Measurements from ENCODE around the gene MRPL30.
"Not testable (repeated sequence)": the region's sequence is repeated elsewhere in the genome, so short reads cannot be mapped to it uniquely, and the experiment has no call there.

Gene MRPL30

DNA sequence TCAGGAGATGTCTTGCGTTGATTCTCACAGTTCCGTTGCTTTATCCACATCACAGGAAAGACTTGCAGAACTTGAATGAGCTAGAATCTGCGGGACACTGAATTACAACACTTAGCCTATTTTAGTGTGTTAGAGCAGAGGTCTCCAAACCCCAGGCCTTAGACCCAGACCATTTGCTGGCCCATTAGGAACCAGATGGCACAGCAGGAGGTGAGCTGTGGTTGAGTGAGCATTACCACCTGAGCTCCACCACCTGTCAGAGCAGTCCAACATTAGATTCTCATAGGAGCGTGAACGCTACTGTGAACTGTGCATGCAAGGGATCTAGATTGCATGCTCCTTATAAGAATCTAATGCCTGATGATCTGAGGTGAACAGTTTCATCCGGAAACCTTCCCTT is 3.8 kb downstream of the MRPL30 start:
- no peak for DNase-seq (ENCODE audit: low read depth in 1 of 2, low spot score in 1 of 2)

- no peak for DNase-seq (ENCODE audit: low read depth in 1 of 2, low spot score in 1 of 2)
Observed at GRCh38 chr2:99187011-99187410, 6.0 kb downstream of the MRPL30 start.

DNA sequence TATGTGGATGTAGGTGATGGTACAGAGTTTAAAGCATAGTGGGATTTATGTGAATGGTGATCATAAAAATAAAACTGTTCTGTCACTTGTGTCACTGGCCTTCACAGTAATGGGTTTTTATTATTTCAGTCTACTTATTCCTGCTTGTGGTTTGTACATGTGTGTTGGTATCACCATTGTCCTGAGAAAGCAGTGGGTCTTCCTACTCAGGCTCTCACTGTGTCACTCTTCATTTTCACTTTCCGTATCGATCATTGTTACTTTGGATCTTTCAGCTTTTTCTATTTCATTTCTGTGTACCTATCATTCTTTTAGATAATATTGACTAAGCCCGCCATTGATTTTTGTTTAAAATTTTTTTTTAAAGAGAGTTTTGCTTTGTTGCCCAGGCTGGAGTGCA is 7.4 kb downstream of the MRPL30 start:
- no peak for DNase-seq (ENCODE audit: low read depth in 1 of 2, low spot score in 1 of 2)

DNA sequence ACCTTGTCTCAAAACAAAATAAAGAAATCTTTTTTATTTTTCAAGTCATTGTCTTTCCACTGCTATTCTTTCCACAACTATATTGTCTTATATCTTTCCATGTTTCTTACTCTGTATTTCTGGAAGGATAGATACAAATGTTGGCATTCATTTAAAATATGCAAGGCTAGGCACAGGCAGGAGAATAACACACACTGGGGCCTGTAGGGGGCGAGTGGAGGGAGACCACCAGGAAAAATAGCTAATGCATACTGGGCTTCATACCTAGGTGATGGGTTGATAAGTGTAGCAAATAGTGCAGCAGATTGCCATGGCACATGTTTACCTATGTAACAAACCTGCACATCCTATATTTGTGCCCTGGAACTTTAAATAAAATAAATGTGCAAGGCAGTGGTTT is 9.6 kb downstream of the MRPL30 start:
- no peak for DNase-seq (ENCODE audit: low read depth in 1 of 2, low spot score in 1 of 2)

GRCh38 chr2:99192364-99192763 is 11.4 kb downstream of the MRPL30 start:
- not testable (repeated sequence) for DNase-seq (ENCODE audit: low read depth in 1 of 2, low spot score in 1 of 2)

- no peak for DNase-seq (ENCODE audit: low read depth in 1 of 2, low spot score in 1 of 2)
Observed at GRCh38 chr2:99198103-99198841, 17.3 kb downstream of the MRPL30 start.

- DNase-seq (ENCODE audit: low read depth in 1 of 2, low spot score in 1 of 2) = no peak
Observed at GRCh38 chr2:99200076-99200800, 19.3 kb downstream of the MRPL30 start.

GRCh38 chr2:99201959-99202678 is 21.1 kb downstream of the MRPL30 start:
- DNase-seq (ENCODE audit: low read depth in 1 of 2, low spot score in 1 of 2) = no peak

- no peak for DNase-seq (ENCODE audit: low read depth in 1 of 2, low spot score in 1 of 2)
Observed at GRCh38 chr2:99205491-99205890, 24.5 kb downstream of the MRPL30 start.

GRCh38 chr2:99216096-99216495 is 35.1 kb downstream of the MRPL30 start:
- no peak for DNase-seq (ENCODE audit: low read depth in 1 of 2, low spot score in 1 of 2)

DNA sequence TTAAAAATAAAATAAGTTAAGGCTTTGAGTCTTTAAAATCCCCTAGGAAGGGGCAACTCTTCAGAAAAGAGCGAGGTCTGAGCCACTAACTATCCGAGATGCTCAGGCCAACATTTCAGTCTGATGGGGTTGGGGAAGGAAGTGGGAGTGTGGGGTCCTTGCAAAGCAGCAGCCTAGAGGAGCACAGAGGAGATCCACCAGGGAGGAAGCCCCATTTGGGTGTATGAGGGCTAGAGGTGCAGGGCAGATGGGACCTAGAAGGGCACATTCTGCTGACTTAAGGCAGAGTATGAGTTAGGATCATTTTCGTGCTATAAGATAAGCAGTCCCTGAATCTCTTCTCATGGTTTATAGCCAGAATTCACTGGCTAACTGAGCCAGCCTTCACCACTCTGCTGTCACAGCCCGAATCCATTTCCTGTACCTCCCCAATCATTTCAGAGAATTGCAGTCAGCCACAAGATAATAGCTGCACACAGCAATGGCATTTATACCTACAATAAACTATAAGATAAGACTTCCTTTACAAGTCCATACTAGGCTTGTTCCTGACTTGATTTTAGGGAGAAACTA is 37.0 kb downstream of the MRPL30 start:
- DNase-seq (ENCODE audit: low read depth in 1 of 2, low spot score in 1 of 2) = no peak

GRCh38 chr2:99233177-99233576 is 52.2 kb downstream of the MRPL30 start:
- DNase-seq (ENCODE audit: low read depth in 1 of 2, low spot score in 1 of 2) = not testable (repeated sequence)

GRCh38 chr2:99238599-99238998 is 57.6 kb downstream of the MRPL30 start:
- DNase-seq (ENCODE audit: low read depth in 1 of 2, low spot score in 1 of 2) = no peak

GRCh38 chr2:99240431-99240830 is 59.4 kb downstream of the MRPL30 start:
- DNase-seq (ENCODE audit: low read depth in 1 of 2, low spot score in 1 of 2) = no peak

DNA sequence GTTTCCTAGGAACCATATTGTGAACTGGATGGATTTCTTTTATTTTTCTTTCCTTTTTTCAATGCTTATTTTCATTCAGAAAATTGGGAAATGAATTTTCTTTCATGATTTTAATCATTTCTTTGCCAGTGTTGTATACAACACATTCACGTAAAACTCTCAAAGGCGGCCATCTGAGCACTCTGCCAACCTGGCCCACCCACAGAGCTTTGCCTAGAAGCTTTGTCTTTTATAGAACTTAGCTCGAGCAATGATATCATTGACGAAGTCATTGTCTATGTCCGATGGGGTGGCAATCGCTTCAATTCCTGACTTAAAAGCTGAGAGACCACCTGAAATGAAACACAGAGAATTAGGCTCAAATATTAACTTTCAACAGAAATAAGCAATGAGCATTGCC is 61.2 kb downstream of the MRPL30 start:
- DNase-seq (ENCODE audit: low read depth in 1 of 2, low spot score in 1 of 2) = no peak
